Muscle layer of duodenum (tissue), 2 donors: ENCODE measurements around the gene BAHCC1.

Experiments
- H3K27ac ChIP-seq: one replicate; pipeline ENCODE4 v1.7.0; 2013; ENCODE audit warnings: mild to moderate bottlenecking, low read length
- H3K27me3 ChIP-seq: one replicate; pipeline ENCODE4 v1.7.0; 2013; ENCODE audit warnings: low read depth, mild to moderate bottlenecking, control low read depth, low read length
- H3K36me3 ChIP-seq, 2 donors: one replicate each; pipeline ENCODE4 v1.7.0; 2013; ENCODE audit warnings: low read length in 2 of 2, control low read depth in 1 of 2, mild to moderate bottlenecking in 1 of 2; ENCODE audit not compliant: insufficient read depth in 2 of 2, control insufficient read depth in 1 of 2
- H3K4me1 ChIP-seq, 2 donors: one replicate each; pipeline ENCODE4 v1.7.0; 2013; ENCODE audit warnings: low read length in 2 of 2, mild to moderate bottlenecking in 2 of 2, control low read depth in 1 of 2, moderate library complexity in 1 of 2; ENCODE audit not compliant: insufficient read depth in 2 of 2, control insufficient read depth in 1 of 2
- H3K4me3 ChIP-seq, 2 donors: one replicate each; pipeline ENCODE4 v1.7.0; 2013; ENCODE audit warnings: low read length in 2 of 2, low read depth in 1 of 2, mild to moderate bottlenecking in 1 of 2
- H3K9me3 ChIP-seq, 2 donors: one replicate each; pipeline ENCODE4 v1.7.0; 2013; ENCODE audit warnings: low read length in 2 of 2, control low read depth in 1 of 2, mild to moderate bottlenecking in 1 of 2; ENCODE audit not compliant: control insufficient read depth in 1 of 2
- donor health status: healthy.

BAHCC1 gene

GRCh38 chr17:81370294-81370693 lies 25.0 kb upstream of the BAHCC1 start:
- Histone ChIP-seq H3K36me3 (no peaks in the 10 kb centered on the region), H3K4me1 (peaks cover 5 to 11% of the 10 kb centered on the region in 2 donors), H3K27ac (no peak overlapping the region), H3K4me3 (no peak overlapping the region), H3K9me3 (no peaks in the 10 kb centered on the region), H3K27me3 (peaks cover 6% of the 10 kb centered on the region)

GRCh38 chr17:81371910-81372760 lies 23.1 kb upstream of the BAHCC1 start:
- Histone ChIP-seq H3K36me3 (no peaks in the 10 kb centered on the region), H3K4me1 (no peaks in the 10 kb centered on the region), H3K27me3 (no peaks in the 10 kb centered on the region), H3K9me3 (no peaks in the 10 kb centered on the region), H3K4me3 (no peak overlapping the region), H3K27ac (no peak overlapping the region)

- Histone ChIP-seq H3K4me1 (no peaks in the 10 kb centered on the region), H3K9me3 (no peaks in the 10 kb centered on the region), H3K4me3 (no peak overlapping the region), H3K27ac (no peak overlapping the region), H3K27me3 (no peaks in the 10 kb centered on the region), H3K36me3 (no peaks in the 10 kb centered on the region)
These were observed 21.6 kb upstream of the BAHCC1 start for GRCh38 chr17:81373536-81374160.

- Histone ChIP-seq H3K9me3 (no peaks in the 10 kb centered on the region), H3K36me3 (no peaks in the 10 kb centered on the region), H3K27ac (no peak overlapping the region), H3K4me1 (no peaks in the 10 kb centered on the region), H3K4me3 (no peak overlapping the region), H3K27me3 (no peaks in the 10 kb centered on the region)
These were observed 20.4 kb upstream of the BAHCC1 start for GRCh38 chr17:81374890-81375289.

- no peaks in the 10 kb centered on the region for H3K4me1 ChIP-seq
- H3K4me3 ChIP-seq = no peak overlapping the region
- H3K36me3 ChIP-seq = no peaks in the 10 kb centered on the region
- H3K27me3 ChIP-seq = no peaks in the 10 kb centered on the region
- no peak overlapping the region for H3K27ac ChIP-seq
- no peaks in the 10 kb centered on the region for H3K9me3 ChIP-seq
These were observed 18.1 kb upstream of the BAHCC1 start for GRCh38 chr17:81376946-81377714.

- no peak overlapping the region for H3K4me3 ChIP-seq
- H3K27ac ChIP-seq = no peak overlapping the region
- H3K27me3 ChIP-seq = no peaks in the 10 kb centered on the region
- H3K4me1 ChIP-seq = no peaks in the 10 kb centered on the region
- no peaks in the 10 kb centered on the region for H3K9me3 ChIP-seq
- H3K36me3 ChIP-seq = no peaks in the 10 kb centered on the region
These were observed 16.2 kb upstream of the BAHCC1 start for GRCh38 chr17:81378941-81379511.

GRCh38 chr17:81379523-81379942 lies 15.7 kb upstream of the BAHCC1 start:
- H3K4me3 ChIP-seq = no peak overlapping the region
- H3K27ac ChIP-seq = no peak overlapping the region

GRCh38 chr17:81380131-81380530 lies 15.1 kb upstream of the BAHCC1 start:
- Histone ChIP-seq H3K36me3 (no peaks in the 10 kb centered on the region), H3K27me3 (no peaks in the 10 kb centered on the region), H3K4me3 (no peak overlapping the region), H3K9me3 (no peaks in the 10 kb centered on the region), H3K4me1 (peaks cover 0 to 1% of the 10 kb centered on the region in 2 donors), H3K27ac (no peak overlapping the region)

More at GRCh38 chr17:81379523-81379942, 15.7 kb upstream of the BAHCC1 start:
- H3K4me1 ChIP-seq = no peaks in the 10 kb centered on the region
- H3K27me3 ChIP-seq = no peaks in the 10 kb centered on the region
- H3K36me3 ChIP-seq = no peaks in the 10 kb centered on the region
- no peaks in the 10 kb centered on the region for H3K9me3 ChIP-seq

GRCh38 chr17:81380666-81381518 lies 14.4 kb upstream of the BAHCC1 start:
- Histone ChIP-seq H3K27me3 (no peaks in the 10 kb centered on the region), H3K4me1 (peaks cover 6 to 9% of the 10 kb centered on the region in 2 donors), H3K9me3 (no peaks in the 10 kb centered on the region), H3K27ac (no peak overlapping the region), H3K36me3 (no peaks in the 10 kb centered on the region), H3K4me3 (no peak overlapping the region)

- Histone ChIP-seq H3K36me3 (no peaks in the 10 kb centered on the region), H3K27me3 (no peaks in the 10 kb centered on the region), H3K9me3 (no peaks in the 10 kb centered on the region), H3K4me3 (no peak overlapping the region), H3K4me1 (peaks cover 6 to 16% of the 10 kb centered on the region in 2 donors), H3K27ac (no peak overlapping the region)
These were observed 13.4 kb upstream of the BAHCC1 start for GRCh38 chr17:81381632-81382577.
